SK-N-SH (cell line): Measurements from ENCODE around the gene CCDC121. TPM values are rescaled to one million over a fixed set of nuclear protein-coding genes. Genes with fewer than 3 reads are reported as not detected.

Source experiments
- CTCF ChIA-PET: fragments of 300-600, 350-600 bp; formaldehyde crosslinking; extraction: SDS; loops from one replicate; lab custom pipeline; 2021; lab: Yijun Ruan, JAX
- POLR2A ChIA-PET: fragments of 350-600 bp; sonication (Branson Sonifier 250); formaldehyde crosslinking; extraction: SDS; loops from one replicate; lab custom pipeline; 2020; ENCODE audit warnings: antibody characterized with exemption, inconsistent platforms; lab: Yijun Ruan, JAX
- DNase-seq: peaks from one replicate; pipeline ENCODE4 v3.0.0; 2012
- H2AFZ ChIP-seq: fragments of 200-600 bp; sonication (generic); 2 replicates; pipeline ENCODE4 v1.8.1; 2016; ENCODE audit warnings: antibody characterized with exemption, mild to moderate bottlenecking, low read depth
- H3F3A ChIP-seq: fragments of 200-600 bp; sonication (generic); replicated peaks from 2 replicates; pipeline ENCODE3; 2016; ENCODE audit warnings: antibody characterized with exemption, mild to moderate bottlenecking; ENCODE audit not compliant: insufficient read depth
- H3K27ac ChIP-seq, 2 experiments: fragments of 200-500 bp in 1 of 2; fragments of 200-600 bp in 1 of 2; sonication (Bioruptor generic) in 1 of 2; sonication (generic), shearing (Covaris generic) in 1 of 2; 2 replicates each; pipeline versions ENCODE4 v1.5.1 to v1.6.1; 2014 to 2016; ENCODE audit warnings: low read depth in 2 of 2, inconsistent platforms in 1 of 2, low read length in 1 of 2, mild to moderate bottlenecking in 1 of 2, mixed read lengths in 1 of 2
- H3K27me3 ChIP-seq: fragments of 200-600 bp; sonication (generic), shearing (Covaris generic); 2 replicates; pipeline ENCODE4 v1.6.1; 2016; ENCODE audit warnings: mixed run types; ENCODE audit not compliant: insufficient read depth
- H3K36me3 ChIP-seq, 2 experiments: fragments of 200-500 bp in 1 of 2; fragments of 200-600 bp in 1 of 2; sonication (Bioruptor generic) in 1 of 2; sonication (generic) in 1 of 2; replicated peaks in 1 of 2; 2 replicates each; pipeline versions ENCODE3 to v1.5.1; 2014 to 2016; ENCODE audit warnings: low read length in 1 of 2, mild to moderate bottlenecking in 1 of 2; ENCODE audit not compliant: insufficient read depth in 2 of 2, control insufficient read depth in 1 of 2
- H3K4me1 ChIP-seq, 2 experiments: fragments of 200-500 bp in 1 of 2; fragments of 200-600 bp in 1 of 2; sonication (Bioruptor generic) in 1 of 2; sonication (generic), shearing (Covaris generic) in 1 of 2; 2 replicates each; pipeline versions ENCODE4 v1.5.1 to v1.6.1; 2014 to 2016; ENCODE audit warnings: low read depth in 1 of 2, low read length in 1 of 2, mixed run types in 1 of 2; ENCODE audit not compliant: insufficient read depth in 2 of 2, control insufficient read depth in 1 of 2
- H3K4me2 ChIP-seq: fragments of 200-600 bp; sonication (generic), shearing (Covaris generic); 2 replicates; pipeline ENCODE4 v1.6.1; 2017; ENCODE audit warnings: mixed run types
- H3K4me3 ChIP-seq, 2 experiments: fragments of 200-500 bp in 1 of 2; fragments of 200-600 bp in 1 of 2; sonication (Bioruptor generic) in 1 of 2; sonication (generic), shearing (Covaris generic) in 1 of 2; 2 replicates each; pipeline versions ENCODE4 v1.5.1 to v1.8.1; 2014 to 2016; ENCODE audit warnings: low read depth in 2 of 2, inconsistent platforms in 1 of 2, low read length in 1 of 2, mild to moderate bottlenecking in 1 of 2, mixed read lengths in 1 of 2, moderate library complexity in 1 of 2
- H3K79me2 ChIP-seq: fragments of 200-600 bp; sonication (generic); 2 replicates; pipeline ENCODE4 v1.8.1; 2017; ENCODE audit warnings: mild to moderate bottlenecking; ENCODE audit not compliant: insufficient read depth
- H3K9ac ChIP-seq: fragments of 200-600 bp; sonication (generic); 2 replicates; pipeline ENCODE4 v1.6.1; 2017; ENCODE audit warnings: mixed run types
- H3K9me2 ChIP-seq: fragments of 200-600 bp; sonication (generic); 2 replicates; pipeline ENCODE4 v1.6.1; 2017; ENCODE audit warnings: mixed run types
- H3K9me3 ChIP-seq: fragments of 200-600 bp; sonication (generic); 2 replicates; pipeline ENCODE4 v1.6.1; 2017; ENCODE audit warnings: mixed run types, mild to moderate bottlenecking, moderate library complexity
- H4K20me1 ChIP-seq: fragments of 200-600 bp; sonication (generic); 2 replicates; pipeline ENCODE4 v1.6.1; 2017; ENCODE audit warnings: mild to moderate bottlenecking, mixed run types; ENCODE audit not compliant: insufficient read depth
- CTCF ChIP-seq: fragments of 200-600 bp; sonication (generic); IDR thresholded peaks from 2 replicates; pipeline ENCODE4 v1.6.1; 2017; ENCODE audit warnings: antibody characterized with exemption, mild to moderate bottlenecking, moderate library complexity
- ELF1 ChIP-seq: IDR thresholded peaks from 2 replicates; pipeline ENCODE4 v1.4.0; 2012
- EP300 ChIP-seq, 2 experiments: IDR thresholded peaks; 2 replicates each; pipeline versions ENCODE4 v1.4.0 to v1.6.1; 2012; ENCODE audit warnings: borderline replicate concordance in 1 of 2, low read depth in 1 of 2, low read length in 1 of 2
- EZH2phosphoT487 ChIP-seq: fragments of 200-600 bp; sonication (generic); IDR thresholded peaks from 2 replicates; pipeline ENCODE4 v1.6.1; 2017; ENCODE audit warnings: low read depth, mixed run types, mild to moderate bottlenecking, antibody characterized with exemption, moderate library complexity, borderline replicate concordance
- FOXM1 ChIP-seq: IDR thresholded peaks from 2 replicates; pipeline ENCODE4 v1.4.0; 2012; ENCODE audit warnings: low read depth, mild to moderate bottlenecking
- GABPA ChIP-seq: IDR thresholded peaks from 2 replicates; pipeline ENCODE4 v1.4.0; 2012; ENCODE audit warnings: low read depth, mild to moderate bottlenecking
- GATA2 ChIP-seq: sonication (generic); formaldehyde crosslinking; IDR thresholded peaks from 2 replicates; pipeline ENCODE4 v1.5.0; 2020; ENCODE audit warnings: mild to moderate bottlenecking, missing genetic modification reagents
- IRF3 ChIP-seq: fragments of 150-350 bp; IDR thresholded peaks from 2 replicates; pipeline ENCODE4 v1.6.1; 2016; ENCODE audit warnings: mild to moderate bottlenecking, low read depth, low read length
- JUND ChIP-seq: IDR thresholded peaks from 2 replicates; pipeline ENCODE4 v1.4.0; 2012
- MAX ChIP-seq: IDR thresholded peaks from 2 replicates; pipeline ENCODE4 v1.4.0; 2012; ENCODE audit warnings: low read depth
- NFIC ChIP-seq: IDR thresholded peaks from 2 replicates; pipeline ENCODE4 v1.4.0; 2012; ENCODE audit warnings: borderline replicate concordance
- NRF1 ChIP-seq: IDR thresholded peaks from 2 replicates; pipeline ENCODE4 v1.6.1; 2012; ENCODE audit warnings: low read depth, mild to moderate bottlenecking, low read length
- RCOR1 ChIP-seq: fragments of 150-350 bp; IDR thresholded peaks from 2 replicates; pipeline ENCODE4 v1.6.1; 2017; ENCODE audit warnings: antibody characterized with exemption, low read length
- RFX5 ChIP-seq: IDR thresholded peaks from 2 replicates; pipeline ENCODE4 v1.6.1; 2012; ENCODE audit warnings: mild to moderate bottlenecking, improper control_type of control experiment, low read length
- SMC3 ChIP-seq: IDR thresholded peaks from 2 replicates; pipeline ENCODE4 v1.6.1; 2012; ENCODE audit warnings: low read depth, low read length, improper control_type of control experiment
- TAF1 ChIP-seq: IDR thresholded peaks from 2 replicates; pipeline ENCODE4 v1.6.1; 2012; ENCODE audit warnings: low read depth, mild to moderate bottlenecking, low read length, moderate library complexity, borderline replicate concordance
- TCF12 ChIP-seq: IDR thresholded peaks from 2 replicates; pipeline ENCODE4 v1.4.0; 2012
- USF2 ChIP-seq: fragments of 150-350 bp; IDR thresholded peaks from 2 replicates; pipeline ENCODE4 v1.6.1; 2017; ENCODE audit warnings: antibody characterized with exemption, low read length, low read depth, borderline replicate concordance
- YY1 ChIP-seq: IDR thresholded peaks from 2 replicates; pipeline ENCODE4 v1.4.0; 2012; ENCODE audit warnings: low read depth, mild to moderate bottlenecking
- ZBTB33 ChIP-seq: IDR thresholded peaks from 2 replicates; pipeline ENCODE4 v1.4.0; 2012; ENCODE audit warnings: low read depth, borderline replicate concordance
- WGBS: methylation state at CpG from one replicate; pipeline ENCODE4 v1.1.6; 2017; ENCODE audit warnings: low lambda C conversion rate; 5-methylcytosine and 5-hydroxymethylcytosine counted together
- polyA plus RNA-seq, 3 experiments: library from polyadenylated mRNA; depleted of rRNA; stranded (reverse); fragments of >200 nt; gene quantifications; 2 replicates each; pipeline ENCODE4 v1.2.3, GENCODE V29; 2012

CCDC121 gene
- polyA plus RNA-seq, 1 of the 3 experiments (the other 2 are of a cell fraction): 2.3 TPM

- Histone ChIP-seq H3K4me1 (peaks cover 0 to 17% of the 10 kb centered on the region in 2 experiments; a peak in 2 of 4 replicates), H3K27ac (no peak overlapping the region), H3K27me3 (no peaks in the 10 kb centered on the region), H3K4me2 (no peak overlapping the region), H3K4me3 (no peak overlapping the region), H3K36me3 (no peaks in the 10 kb centered on the region), H3K79me2 (peaks cover 36% of the 10 kb centered on the region), H4K20me1 (peaks cover 17% of the 10 kb centered on the region), H3K9me2 (no peaks in the 10 kb centered on the region), H3F3A (no peaks in the 10 kb centered on the region), H3K9ac (no peak overlapping the region), H3K9me3 (no peaks in the 10 kb centered on the region), H2AFZ (no peak overlapping the region)
- WGBS: 94% methylated on average over 18 of the region's 19 CpGs
- TF ChIP-seq MAX (no peak), JUND (no peak), NRF1 (no peak), ZBTB33 (no peak), RFX5 (no peak), GATA2 (CRISPR knock-in tag) (no peak), TAF1 (no peak), NFIC (no peak), IRF3 (no peak), RCOR1 (no peak), GABPA (no peak), YY1 (no peak), SMC3 (no peak), USF2 (no peak), TCF12 (no peak), EP300 (IDR thresholded peaks at IDR 0.05; ENCODE audit: borderline replicate concordance in 1 of 2, low read depth in 1 of 2, low read length in 1 of 2) (no peak), CTCF (no peak), ELF1 (no peak), EZH2phosphoT487 (no peak), FOXM1 (no peak)
- no peak for DNase-seq
- ChIA-PET POLR2A (no interaction called here), CTCF (interaction anchor here (1.3 kb wide), 1 partner anchor 102 kb away, joined by 5 read pairs; no protein-coding TSS in a partner anchor)
Measured at GRCh38 chr2:27581417-27582128, 47.2 kb downstream of the CCDC121 start.
